GDM1 (cell line): ENCODE data around the gene POLD3.
"Not testable (repeated sequence)": the region's sequence is repeated elsewhere in the genome, so short reads cannot be mapped to it uniquely, and the experiment has no call there.

Experiments used
- DNase-seq: peaks from one replicate; lab custom pipeline; 2025; lab: John Stamatoyannopoulos, UW

POLD3 gene

DNA sequence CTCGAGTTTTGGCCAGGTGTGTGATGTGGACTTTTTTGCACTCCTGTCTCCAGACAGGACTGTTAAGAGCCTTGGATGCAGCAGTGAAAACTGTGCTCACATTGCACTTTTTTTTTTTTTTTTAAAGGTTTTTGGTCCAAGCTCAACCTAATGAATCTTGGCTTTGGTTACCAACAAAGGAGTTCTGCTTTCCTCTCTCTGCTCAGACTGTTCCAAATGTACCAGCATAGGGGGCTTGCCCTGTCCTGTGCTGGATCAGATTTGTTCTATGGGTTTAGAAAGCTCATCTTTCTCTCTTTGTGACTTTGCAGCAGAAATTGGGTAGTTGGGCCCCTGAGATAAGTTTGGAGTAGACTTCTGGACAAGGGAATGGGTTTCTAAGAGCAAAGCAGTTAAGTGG is 45.3 kb downstream of the POLD3 start:
- DNase-seq: no peak

DNA sequence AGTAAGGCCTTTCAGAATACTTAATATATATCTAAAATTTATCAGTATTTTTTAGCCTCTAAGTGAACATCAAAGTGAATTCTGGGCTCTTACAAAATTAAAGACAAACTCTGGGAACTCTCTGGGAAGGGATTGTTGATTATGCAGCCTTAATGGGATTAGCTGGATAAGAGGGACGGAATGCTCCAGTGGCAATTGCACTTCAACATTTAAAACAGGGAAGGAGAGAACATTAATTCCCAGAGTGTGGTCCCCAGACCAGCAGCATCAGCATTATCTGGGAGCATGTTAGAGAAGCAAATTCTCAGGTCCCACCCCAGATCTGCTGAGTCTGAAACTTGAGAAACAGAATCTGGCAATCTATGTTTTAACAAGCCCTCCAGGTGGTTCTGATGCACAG is 46.5 kb downstream of the POLD3 start:
- no peak for DNase-seq

- no peak for DNase-seq
Observed at GRCh38 chr11:74639533-74639932, 47.2 kb downstream of the POLD3 start.

DNA sequence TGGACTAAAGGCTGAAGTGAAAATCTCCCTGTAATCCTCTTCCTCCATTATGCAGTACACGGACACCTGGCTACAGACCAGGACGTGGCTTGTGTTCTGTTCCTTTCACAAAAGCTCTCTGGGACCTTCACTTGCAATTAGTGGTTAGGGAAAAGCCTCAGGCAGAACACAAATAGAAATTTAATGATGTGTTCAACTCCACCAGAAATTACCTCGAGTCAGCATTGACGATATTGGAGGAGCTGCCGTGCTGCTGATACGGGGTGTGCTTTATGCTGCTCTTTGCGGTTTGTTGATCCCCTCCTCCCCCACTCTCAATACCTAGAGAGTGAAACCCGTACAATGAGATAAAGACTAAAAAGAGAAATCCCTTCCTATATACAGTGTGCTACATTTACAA is 48.9 kb downstream of the POLD3 start:
- no peak for DNase-seq

GRCh38 chr11:74641905-74642304 is 49.5 kb downstream of the POLD3 start:
- DNase-seq: no peak

DNA sequence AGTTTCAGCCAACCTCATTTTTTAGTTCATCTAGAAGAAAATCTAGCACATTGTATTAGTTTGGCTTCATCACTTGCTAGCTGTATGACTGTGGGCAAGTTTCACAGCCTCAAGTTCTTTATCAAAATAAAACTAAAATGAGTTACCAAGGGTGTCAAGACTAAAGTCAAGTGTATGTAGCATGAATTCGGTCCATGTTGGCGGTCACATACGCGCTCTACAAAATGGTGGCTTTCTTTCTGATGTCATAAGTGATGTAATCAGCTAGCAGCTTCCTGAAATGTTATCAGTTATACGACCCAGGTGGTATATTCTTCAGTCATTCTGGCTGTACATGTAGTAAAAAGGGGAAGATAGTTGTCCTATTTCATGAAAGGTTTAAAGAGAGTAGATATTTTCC is 50.5 kb downstream of the POLD3 start:
- no peak for DNase-seq

DNA sequence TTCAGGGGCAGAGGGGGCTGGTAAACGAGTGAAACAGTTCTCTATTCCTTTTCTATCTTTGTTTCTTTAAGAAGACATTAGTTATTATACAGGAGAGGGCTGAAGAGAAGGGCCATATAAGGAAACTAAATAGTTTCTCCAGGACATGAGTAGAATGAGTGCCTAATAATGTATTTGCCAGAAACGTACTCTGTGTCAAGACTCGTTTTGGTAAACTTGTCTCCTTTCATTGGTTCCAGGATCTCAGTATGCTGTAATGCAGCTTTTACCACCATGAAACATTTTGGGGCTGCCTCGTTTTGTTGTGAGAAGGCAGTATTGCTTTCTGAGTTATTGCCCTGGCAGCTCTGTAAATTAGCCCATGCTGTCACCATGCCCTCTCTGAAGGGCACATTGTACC is 51.7 kb downstream of the POLD3 start:
- DNase-seq: no peak

- no peak for DNase-seq
Observed at GRCh38 chr11:74646215-74646614, 53.8 kb downstream of the POLD3 start.

GRCh38 chr11:74646954-74647353 is 54.6 kb downstream of the POLD3 start:
- DNase-seq: no peak

GRCh38 chr11:74647404-74647803 is 55.0 kb downstream of the POLD3 start:
- DNase-seq: no peak

- DNase-seq: no peak
Observed at GRCh38 chr11:74647831-74648230, 55.4 kb downstream of the POLD3 start.

- no peak for DNase-seq
Observed at GRCh38 chr11:74648894-74649293, 56.5 kb downstream of the POLD3 start.

- DNase-seq: no peak
Observed at GRCh38 chr11:74650498-74650897, 58.1 kb downstream of the POLD3 start.

DNA sequence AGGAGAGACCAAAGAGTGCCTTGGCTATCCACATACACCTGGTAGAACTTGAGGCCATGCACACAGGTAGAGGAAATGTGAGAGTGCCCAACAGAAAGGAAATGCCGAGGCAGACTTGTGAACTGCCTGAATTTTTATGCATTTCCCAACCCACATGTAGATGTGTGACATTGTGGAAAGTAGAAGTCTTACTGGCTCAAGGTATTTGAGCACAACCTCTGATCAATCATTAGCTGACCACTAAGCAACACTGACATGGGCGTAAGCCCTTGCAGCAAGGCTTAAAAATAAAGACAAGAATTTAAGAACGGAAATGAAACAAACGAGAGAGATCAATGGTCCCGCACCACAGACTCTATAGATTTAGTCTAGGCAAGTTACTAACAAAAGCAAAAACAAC is 62.6 kb downstream of the POLD3 start:
- DNase-seq: no peak

DNA sequence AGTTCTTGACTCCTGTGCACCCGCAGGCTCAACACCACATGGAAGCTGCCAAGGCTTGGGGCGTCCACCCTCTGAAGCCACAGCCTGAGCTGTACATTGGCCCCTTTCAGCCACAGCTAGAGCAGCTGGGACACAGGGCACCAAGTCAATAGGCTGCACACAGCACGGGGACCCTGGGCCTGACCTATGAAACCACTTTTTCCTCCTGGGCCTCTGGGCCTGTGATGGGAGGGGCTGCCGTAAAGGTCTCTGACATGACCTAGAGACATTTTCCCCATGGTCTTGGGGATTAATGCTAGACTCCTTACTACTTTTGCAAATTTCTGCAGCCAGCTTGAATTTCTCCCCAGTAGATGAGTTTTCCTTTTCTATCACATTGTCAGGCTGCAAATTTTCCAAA is 66.7 kb downstream of the POLD3 start:
- not testable (repeated sequence) for DNase-seq

DNA sequence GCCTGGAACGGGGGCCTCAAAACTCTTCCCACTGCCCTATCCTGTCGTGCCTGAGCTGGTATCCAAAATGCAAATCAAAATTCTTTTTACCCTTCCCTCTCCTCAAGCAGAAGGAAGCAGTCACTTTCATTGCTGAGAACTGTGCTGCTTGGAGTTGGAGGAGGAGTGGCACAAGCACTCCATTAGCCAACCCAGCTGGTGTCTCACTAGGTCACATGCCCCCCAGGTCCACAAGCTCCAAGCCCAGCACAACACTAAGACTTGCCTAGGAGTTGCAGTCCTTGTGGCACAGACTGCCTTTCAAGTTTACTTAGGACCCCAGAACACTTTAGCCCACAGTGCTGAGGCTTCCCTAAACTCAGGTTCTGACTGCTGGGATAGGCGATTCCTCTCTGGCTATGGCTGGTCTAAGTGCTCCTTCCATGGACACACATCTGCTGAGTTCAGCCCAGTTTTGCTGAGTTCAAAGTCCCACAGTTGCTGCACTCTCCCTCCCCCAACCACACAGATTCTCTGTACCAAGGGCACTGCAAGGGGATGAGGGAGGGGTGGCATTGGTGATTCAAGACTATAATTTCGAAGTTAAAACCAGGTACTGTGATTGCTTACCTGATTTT is 70.2 kb downstream of the POLD3 start:
- DNase-seq: no peak

- DNase-seq: no peak
Observed at GRCh38 chr11:74663315-74663714, 70.9 kb downstream of the POLD3 start.

DNA sequence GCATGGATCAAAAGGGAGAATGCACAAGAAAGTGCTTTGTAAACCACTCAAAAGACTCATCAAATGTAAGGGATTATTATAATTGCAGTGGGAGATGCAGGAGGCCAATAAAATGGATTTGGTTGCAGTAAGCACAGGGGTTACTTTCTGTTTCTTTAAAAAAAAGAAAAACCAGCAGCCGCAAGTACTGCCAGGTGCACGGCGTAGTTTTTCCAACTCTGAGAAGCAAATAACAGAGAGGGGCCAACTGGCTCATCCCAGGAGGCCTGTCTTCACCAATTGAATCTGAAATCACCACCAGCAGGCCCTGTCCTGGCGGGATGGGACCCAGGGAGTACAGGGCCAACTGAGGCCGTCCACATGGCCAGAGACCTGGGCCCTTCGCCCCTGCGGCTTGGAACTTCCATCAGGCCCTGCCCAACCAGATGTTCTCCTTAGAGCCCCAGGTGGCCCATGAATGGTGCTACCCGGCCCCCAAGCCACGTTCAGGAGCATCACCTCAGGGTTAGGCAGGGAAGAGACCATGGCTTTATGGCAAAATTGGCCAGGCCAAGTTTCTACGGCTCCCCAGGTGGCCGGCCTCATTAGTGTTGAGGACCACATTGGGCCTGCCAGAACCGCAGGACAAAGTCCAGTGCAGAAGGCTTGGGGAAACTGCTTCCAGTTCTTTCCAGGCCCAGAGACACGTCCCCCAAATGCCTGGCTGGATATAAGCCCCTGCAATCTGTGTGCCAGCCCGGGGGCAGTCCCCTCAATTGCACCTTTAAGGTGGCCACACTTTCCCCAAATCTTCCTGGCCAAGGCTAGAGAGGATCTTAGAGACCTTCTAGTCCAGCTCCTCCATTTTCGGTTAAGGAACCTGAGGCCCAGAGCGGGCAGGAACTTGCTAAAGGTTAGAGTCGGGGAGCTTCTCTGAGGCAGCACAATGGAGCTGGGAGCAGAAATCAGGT is 77.1 kb downstream of the POLD3 start:
- DNase-seq: no peak

GRCh38 chr11:74670171-74670570 is 77.8 kb downstream of the POLD3 start:
- DNase-seq: no peak

GRCh38 chr11:74671520-74672196 is 79.3 kb downstream of the POLD3 start:
- DNase-seq: no peak

GRCh38 chr11:74672332-74672955 is 80.1 kb downstream of the POLD3 start:
- no peak for DNase-seq

- DNase-seq: no peak
Observed at GRCh38 chr11:74672956-74673692, 80.7 kb downstream of the POLD3 start.
